GM19025 (cell line): Measurements from ENCODE around the gene SMAP2.
A peak's percentile ranks its signal among the peaks of the same experiment; 100 is the strongest.
"Not testable (repeated sequence)": the region's sequence is repeated elsewhere in the genome, so short reads cannot be mapped to it uniquely, and the experiment has no call there.

Experiments used
- ATAC-seq: cut with Tn5 transposase; IDR thresholded peaks from one replicate; pipeline ENCODE4 v1.9.1; 2021; ENCODE audit warnings: mild to moderate bottlenecking, low read depth, moderate library complexity; ENCODE audit not compliant: unreplicated experiment

Gene SMAP2

DNA sequence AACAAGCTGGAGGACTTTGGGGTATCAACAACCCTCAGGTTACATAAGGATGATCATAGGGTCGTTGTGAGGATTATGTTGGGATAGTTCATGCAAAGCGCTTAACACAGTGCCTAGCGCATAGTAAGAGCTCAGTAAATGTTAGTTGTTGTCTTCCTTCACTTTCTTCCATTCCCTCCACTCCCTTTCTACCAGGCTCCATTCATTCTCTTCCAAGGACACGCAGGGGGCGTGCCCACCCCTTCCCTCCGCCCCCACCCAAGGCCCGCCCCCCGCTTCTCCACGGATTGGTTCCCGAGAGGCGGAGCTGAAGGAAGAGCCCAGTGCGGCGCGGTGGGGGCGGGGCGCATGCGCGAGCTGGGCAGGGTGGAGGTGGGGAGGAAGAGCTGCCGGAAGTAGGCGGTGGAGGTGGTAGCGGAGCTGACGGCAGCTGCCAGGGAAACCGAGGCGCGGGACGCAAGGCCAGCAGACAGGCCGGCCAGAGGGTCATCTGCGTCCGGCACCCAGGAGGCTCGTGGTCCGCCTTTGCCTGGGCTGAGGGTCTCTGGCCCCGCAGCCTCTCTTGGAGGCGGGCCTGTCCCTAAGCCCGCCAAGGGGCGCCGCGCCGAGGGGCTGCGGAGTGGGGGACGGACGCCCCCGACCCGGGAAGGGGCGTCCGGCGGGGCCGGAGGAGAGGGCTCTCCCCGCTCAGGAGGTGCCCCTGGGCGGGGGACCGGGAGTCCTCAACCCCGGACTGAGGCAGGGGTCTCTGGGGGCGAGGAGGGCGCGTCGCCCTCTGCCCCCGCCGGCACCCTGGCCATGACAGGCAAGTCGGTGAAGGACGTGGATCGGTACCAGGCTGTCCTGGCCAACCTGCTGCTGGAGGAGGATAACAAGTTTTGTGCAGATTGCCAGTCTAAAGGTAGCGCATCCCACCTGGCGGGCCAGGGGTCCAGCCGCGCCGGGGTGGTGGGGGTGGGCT is at the start of gene SMAP2:
SMAP2 (plus strand) TSS at position 405 of the 961 bp plus-strand sequence; CDS start at position 799, 394 bp downstream.
- peak; percentile 90 for ATAC-seq

GRCh38 chr1:40331403-40331802 is 42.1 kb upstream of the SMAP2 start:
- not testable (repeated sequence) for ATAC-seq

DNA sequence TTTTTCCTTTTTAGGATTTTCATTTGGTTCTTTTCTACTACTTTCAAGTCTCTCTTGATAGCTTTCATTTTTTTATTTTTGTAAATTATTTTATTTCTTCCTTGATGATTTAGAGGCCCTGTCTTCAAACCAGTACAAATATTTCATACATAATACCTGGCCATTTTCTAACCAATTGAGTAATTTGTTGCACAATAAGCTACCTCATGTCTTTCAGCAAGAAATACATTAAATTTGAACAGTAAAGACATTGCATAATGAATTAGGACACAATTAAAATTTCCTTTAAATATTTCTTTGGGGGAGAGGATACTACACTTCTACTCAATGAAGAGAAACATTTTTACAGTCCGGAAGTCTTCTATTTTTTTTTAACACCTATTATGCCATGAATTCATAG is 40.8 kb upstream of the SMAP2 start:
- no peak for ATAC-seq

DNA sequence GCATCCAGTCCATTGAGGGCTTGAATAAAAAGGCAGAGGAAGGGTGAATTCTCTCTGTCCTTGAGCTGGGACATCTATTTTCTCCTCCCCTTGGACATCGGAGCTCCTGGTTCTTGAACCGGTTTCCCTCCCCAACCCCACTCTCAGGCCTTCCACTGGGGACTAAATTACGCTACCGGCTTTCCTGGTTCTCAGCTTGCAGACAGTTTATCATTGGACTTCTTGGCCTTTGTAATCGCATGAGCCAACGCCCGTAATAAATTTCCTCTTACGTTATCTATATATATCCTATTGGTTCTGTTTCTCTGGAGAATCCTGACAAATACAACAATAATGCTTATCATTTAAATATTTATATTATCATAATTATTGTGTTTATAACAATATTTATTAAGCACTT is 36.1 kb upstream of the SMAP2 start:
- no peak for ATAC-seq

- no peak for ATAC-seq
These were observed 34.6 kb upstream of the SMAP2 start for GRCh38 chr1:40338745-40339419.

GRCh38 chr1:40339420-40340323 is 33.9 kb upstream of the SMAP2 start:
- no peak for ATAC-seq

GRCh38 chr1:40341491-40342380 is 31.8 kb upstream of the SMAP2 start:
- no peak for ATAC-seq

DNA sequence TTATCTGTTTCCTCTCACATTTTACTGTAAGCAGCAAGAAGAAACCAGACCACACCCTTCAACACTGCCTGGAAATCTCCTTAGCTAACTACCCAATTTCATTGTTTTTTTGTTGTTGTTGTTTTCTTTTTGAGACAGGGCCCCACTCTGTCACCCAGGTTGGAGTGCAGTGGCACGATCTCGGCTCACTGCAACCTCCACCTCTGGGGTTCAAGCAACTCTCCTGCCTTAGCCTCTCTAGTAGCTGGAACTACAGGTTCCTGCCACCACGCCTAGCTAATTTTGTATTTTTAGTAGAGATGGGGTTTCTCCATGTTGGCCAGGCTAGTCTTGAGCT is 31.2 kb upstream of the SMAP2 start:
- not testable (repeated sequence) for ATAC-seq

DNA sequence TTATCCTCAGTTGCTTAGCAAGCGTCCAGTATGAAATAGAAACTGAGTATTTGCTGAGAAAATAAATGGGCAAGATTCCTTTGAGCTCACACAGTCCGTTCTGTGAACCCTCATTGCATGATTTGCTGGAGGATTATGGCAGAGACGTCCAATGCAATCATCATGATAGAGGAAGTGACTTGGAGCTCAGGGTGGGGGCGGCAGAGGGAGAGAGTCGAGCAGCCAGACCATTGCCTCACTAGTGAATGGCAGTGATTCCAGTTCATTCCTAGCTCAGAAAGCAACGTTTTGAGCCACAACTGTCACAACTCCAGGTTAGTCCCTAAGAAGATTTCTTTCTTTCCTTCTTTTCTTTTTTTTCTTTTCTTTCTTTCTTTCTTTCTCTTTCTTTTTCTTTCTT is 28.9 kb upstream of the SMAP2 start:
- ATAC-seq = no peak

- no peak for ATAC-seq
These were observed 23.1 kb upstream of the SMAP2 start for GRCh38 chr1:40350391-40350790.

- ATAC-seq = no peak
These were observed 22.4 kb upstream of the SMAP2 start for GRCh38 chr1:40351124-40351523.

DNA sequence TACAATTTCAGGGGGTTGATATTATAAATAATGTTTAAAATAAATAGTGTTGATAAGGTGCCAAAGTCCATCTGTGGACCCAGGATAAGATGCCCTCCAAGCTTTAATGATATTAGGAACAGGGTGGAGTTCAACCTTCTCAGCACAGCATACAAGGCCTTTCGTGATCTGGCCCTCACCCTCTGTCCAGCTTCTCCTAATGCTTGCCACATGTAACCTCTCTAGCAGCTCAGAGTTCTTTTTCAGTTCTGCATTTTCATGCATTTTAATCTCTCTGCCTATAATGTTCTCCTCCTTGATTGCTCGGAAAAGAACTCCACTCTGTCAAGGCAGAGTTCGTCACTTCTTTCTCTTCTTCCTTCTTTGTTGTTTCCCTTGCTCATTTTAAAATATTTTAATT is 21.4 kb upstream of the SMAP2 start:
- ATAC-seq = no peak

DNA sequence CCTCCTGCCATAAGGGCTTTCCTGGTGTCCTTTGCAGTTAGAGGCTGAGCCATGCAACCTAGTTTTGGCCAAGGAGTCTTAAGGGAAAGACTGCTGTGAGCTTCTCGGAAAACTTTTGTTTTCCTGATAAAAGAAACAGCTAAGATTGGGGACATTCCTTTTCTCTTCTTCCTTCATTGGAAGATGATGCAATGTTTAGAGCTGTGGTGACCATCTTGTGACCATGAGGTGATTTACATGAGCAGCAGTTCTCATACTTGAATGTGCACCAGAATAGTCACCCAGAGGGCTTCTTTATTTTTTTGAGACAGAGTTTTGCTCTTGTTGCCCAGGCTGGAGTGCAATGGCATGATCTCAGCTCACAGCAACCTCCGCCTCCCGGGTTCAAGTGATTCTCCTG is 20.4 kb upstream of the SMAP2 start:
- ATAC-seq = no peak

GRCh38 chr1:40357625-40358024 is 15.9 kb upstream of the SMAP2 start:
- ATAC-seq = no peak

GRCh38 chr1:40360631-40361030 is 12.9 kb upstream of the SMAP2 start:
- ATAC-seq = no peak

DNA sequence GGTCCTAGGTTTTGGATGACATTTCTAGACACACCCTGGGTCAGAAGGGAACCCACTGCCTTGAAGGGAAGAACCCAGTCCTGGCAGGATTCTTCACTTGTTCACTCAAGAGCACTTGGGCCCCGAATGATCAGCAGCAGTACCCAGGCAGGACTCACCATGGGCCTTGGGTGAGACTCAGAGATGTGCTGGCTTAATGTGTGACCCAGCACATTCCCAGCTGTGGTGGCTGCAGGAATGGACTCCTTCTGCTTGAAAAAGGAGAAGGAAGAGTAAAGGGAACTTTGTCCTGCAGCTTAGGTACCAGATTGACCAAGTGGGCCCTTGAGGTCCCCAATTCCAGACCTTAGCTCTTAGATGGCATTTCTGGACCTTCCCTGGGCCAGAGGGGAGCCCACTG is 12.3 kb upstream of the SMAP2 start:
- ATAC-seq = no peak

DNA sequence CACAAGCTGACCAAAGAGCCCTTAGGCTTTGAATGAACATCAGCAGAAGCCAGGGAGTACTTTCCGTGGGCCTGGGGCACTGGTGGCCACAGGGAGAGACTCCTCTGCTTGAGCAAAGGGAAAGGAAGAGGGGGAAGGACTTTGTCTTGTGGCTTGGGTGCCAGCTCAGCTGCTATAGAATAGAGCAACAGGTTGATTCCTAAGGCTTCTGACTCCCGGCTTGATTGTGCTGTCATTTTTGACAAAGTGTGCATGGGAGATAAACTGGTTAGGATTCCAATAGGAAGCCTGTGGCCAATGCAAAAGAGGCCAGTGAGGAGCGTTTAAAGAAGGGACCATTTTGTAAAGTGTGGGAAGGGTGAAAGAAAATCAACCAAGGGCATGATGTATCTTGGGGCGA is 11.9 kb upstream of the SMAP2 start:
- ATAC-seq = no peak

GRCh38 chr1:40362199-40362598 is 11.3 kb upstream of the SMAP2 start:
- ATAC-seq = no peak

- ATAC-seq = no peak
These were observed 10.8 kb upstream of the SMAP2 start for GRCh38 chr1:40362699-40363098.

DNA sequence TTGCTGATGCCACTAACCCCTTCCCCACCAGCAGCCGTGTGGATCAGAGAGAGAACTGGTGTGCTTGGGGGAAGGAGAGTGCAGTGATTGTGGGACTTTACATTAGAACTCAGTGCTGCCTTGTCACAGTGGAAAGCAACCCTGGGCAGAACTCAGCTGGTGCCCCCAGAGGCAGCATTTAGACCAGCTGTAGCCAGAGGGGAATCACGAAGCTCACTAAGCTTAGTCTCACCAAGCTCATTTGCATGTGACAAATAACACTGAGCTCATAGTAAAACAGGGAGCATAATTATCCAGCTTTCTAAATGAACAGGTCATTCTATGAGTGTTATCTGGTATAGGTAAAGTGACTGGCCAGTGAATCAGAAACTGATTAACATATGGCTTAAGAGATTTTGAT is 9.8 kb upstream of the SMAP2 start:
- ATAC-seq = peak; percentile 81
